OCI-LY1 (cell line): Measurements from ENCODE around the gene C1QTNF9B.
A peak's percentile ranks its signal among the peaks of the same experiment; 100 is the strongest.

ENCODE experiments used
- EZH2 ChIP-seq: fragments of 200-600 bp; sonication (generic), shearing (Covaris generic); IDR thresholded peaks from 2 replicates; pipeline ENCODE4 v1.8.0; 2017; ENCODE audit warnings: borderline replicate concordance, mixed run types, mild to moderate bottlenecking, antibody characterized with exemption, low read length, moderate library complexity, mixed read lengths
- TF ChIP-seq, protein P1 (sequence below): fragments of 200-600 bp; sonication (generic), shearing (Covaris generic); IDR thresholded peaks from 2 replicates; pipeline ENCODE4 v1.5.1; 2017; ENCODE audit warnings: mild to moderate bottlenecking, antibody characterized with exemption, low read length, moderate library complexity, mixed read lengths

GRCh38 chr13:23871616-23872220, 25.6 kb downstream of the C1QTNF9B start:
- TF ChIP-seq, protein P1, sequence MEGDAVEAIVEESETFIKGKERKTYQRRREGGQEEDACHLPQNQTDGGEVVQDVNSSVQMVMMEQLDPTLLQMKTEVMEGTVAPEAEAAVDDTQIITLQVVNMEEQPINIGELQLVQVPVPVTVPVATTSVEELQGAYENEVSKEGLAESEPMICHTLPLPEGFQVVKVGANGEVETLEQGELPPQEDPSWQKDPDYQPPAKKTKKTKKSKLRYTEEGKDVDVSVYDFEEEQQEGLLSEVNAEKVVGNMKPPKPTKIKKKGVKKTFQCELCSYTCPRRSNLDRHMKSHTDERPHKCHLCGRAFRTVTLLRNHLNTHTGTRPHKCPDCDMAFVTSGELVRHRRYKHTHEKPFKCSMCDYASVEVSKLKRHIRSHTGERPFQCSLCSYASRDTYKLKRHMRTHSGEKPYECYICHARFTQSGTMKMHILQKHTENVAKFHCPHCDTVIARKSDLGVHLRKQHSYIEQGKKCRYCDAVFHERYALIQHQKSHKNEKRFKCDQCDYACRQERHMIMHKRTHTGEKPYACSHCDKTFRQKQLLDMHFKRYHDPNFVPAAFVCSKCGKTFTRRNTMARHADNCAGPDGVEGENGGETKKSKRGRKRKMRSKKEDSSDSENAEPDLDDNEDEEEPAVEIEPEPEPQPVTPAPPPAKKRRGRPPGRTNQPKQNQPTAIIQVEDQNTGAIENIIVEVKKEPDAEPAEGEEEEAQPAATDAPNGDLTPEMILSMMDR: peak; percentile 61
- TF ChIP-seq EZH2: no peak
